Liver (tissue), 9 donors: ENCODE measurements around the gene FBN2. TPM values are rescaled to one million over a fixed set of nuclear protein-coding genes. Genes with fewer than 3 reads are reported as not detected.

Source experiments
- DNase-seq: peaks from one replicate; pipeline ENCODE4 v3.0.0-alpha.2; 2017; ENCODE audit warnings: low spot score
- H3K27ac ChIP-seq, 2 donors: one replicate each; pipeline ENCODE4 v1.7.0; 2013; ENCODE audit warnings: inconsistent platforms in 2 of 2, low read length in 2 of 2, control low read depth in 1 of 2, low read depth in 1 of 2, mild to moderate bottlenecking in 1 of 2
- H3K27me3 ChIP-seq, 4 donors: one replicate each; pipeline versions ENCODE4 v1.6.1 to v1.7.0; 2013; ENCODE audit warnings: low read length in 3 of 4, inconsistent platforms in 1 of 4, mild to moderate bottlenecking in 1 of 4, moderate library complexity in 1 of 4; ENCODE audit not compliant: control insufficient read depth in 4 of 4, insufficient read depth in 4 of 4
- H3K36me3 ChIP-seq, 4 donors: one replicate each; pipeline versions ENCODE4 v1.6.1 to v1.7.0; 2013; ENCODE audit warnings: low read length in 3 of 4, mild to moderate bottlenecking in 3 of 4, low read depth in 1 of 4, moderate library complexity in 1 of 4; ENCODE audit not compliant: control insufficient read depth in 4 of 4, insufficient read depth in 3 of 4
- H3K4me1 ChIP-seq, 4 donors: one replicate each; pipeline versions ENCODE4 v1.6.1 to v1.7.0; 2013; ENCODE audit warnings: low read length in 3 of 4, mild to moderate bottlenecking in 3 of 4, moderate library complexity in 1 of 4; ENCODE audit not compliant: control insufficient read depth in 4 of 4, insufficient read depth in 4 of 4
- H3K4me3 ChIP-seq, 3 donors: one replicate each; pipeline versions ENCODE4 v1.6.1 to v1.7.0; 2013; ENCODE audit warnings: low read length in 3 of 3, control low read depth in 1 of 3, low read depth in 1 of 3, mild to moderate bottlenecking in 1 of 3
- H3K9ac ChIP-seq, 2 donors: one replicate each; pipeline ENCODE4 v1.7.0; 2013; ENCODE audit warnings: low read length in 2 of 2, mild to moderate bottlenecking in 2 of 2, moderate library complexity in 2 of 2, control low read depth in 1 of 2, low read depth in 1 of 2
- H3K9me3 ChIP-seq, 4 donors: one replicate each; pipeline versions ENCODE4 v1.6.1 to v1.7.0; 2013; ENCODE audit warnings: low read length in 3 of 4; ENCODE audit not compliant: control insufficient read depth in 4 of 4
- EGR1 ChIP-seq, 2 donors: IDR thresholded peaks; 2 replicates each; pipeline ENCODE4 v1.6.1; 2016 to 2018; ENCODE audit warnings: antibody characterized with exemption in 2 of 2, low read depth in 2 of 2
- FOXA1 ChIP-seq: IDR thresholded peaks from 2 replicates; pipeline ENCODE4 v1.6.1; 2016; ENCODE audit warnings: antibody characterized with exemption
- FOXA2 ChIP-seq: IDR thresholded peaks from 2 replicates; pipeline ENCODE4 v1.6.1; 2016; ENCODE audit warnings: antibody characterized with exemption
- HNF4A ChIP-seq, 2 donors: conservative IDR thresholded peaks; 2 replicates each; pipeline ENCODE4 v1.6.1; 2016; ENCODE audit warnings: antibody characterized with exemption in 2 of 2, mild to moderate bottlenecking in 2 of 2
- JUND ChIP-seq, 2 donors: IDR thresholded peaks; 2 replicates each; pipeline ENCODE4 v1.6.1; 2016; ENCODE audit warnings: antibody characterized with exemption in 2 of 2
- NR2F2 ChIP-seq: IDR thresholded peaks from 2 replicates; pipeline ENCODE4 v1.6.1; 2016; ENCODE audit warnings: antibody characterized with exemption
- RAD21 ChIP-seq, 2 donors: IDR thresholded peaks; 2 replicates each; pipeline ENCODE4 v1.6.1; 2016; ENCODE audit warnings: antibody characterized with exemption in 2 of 2, mild to moderate bottlenecking in 2 of 2
- RXRA ChIP-seq, 2 donors: IDR thresholded peaks; 2 replicates each; pipeline ENCODE4 v1.6.1; 2017 to 2018; ENCODE audit warnings: antibody characterized with exemption in 2 of 2, mild to moderate bottlenecking in 1 of 2
- SP1 ChIP-seq: IDR thresholded peaks from 2 replicates; pipeline ENCODE4 v1.6.1; 2018; ENCODE audit warnings: antibody characterized with exemption, mild to moderate bottlenecking
- TAF1 ChIP-seq: conservative IDR thresholded peaks from 2 replicates; pipeline ENCODE4 v1.6.1; 2016; ENCODE audit warnings: antibody characterized with exemption, mild to moderate bottlenecking
- WGBS: extraction: QIAGEN DNeasy Blood & Tissue Kit; methylation state at CpG from one replicate; pipeline ENCODE4 v1.1.7; 2013; 5-methylcytosine and 5-hydroxymethylcytosine counted together
- polyA plus RNA-seq, 2 donors: library from polyadenylated mRNA; stranded (reverse) in 1 of 2; unstranded in 1 of 2; fragments of 200-250 nt in 1 of 2; fragments of >200 nt in 1 of 2; fragmentation: Nextera tagmentation in 1 of 2; extraction: Ambion mirVana in 1 of 2; gene quantifications; one replicate each; pipeline versions ENCODE4 v1.2.1 to v1.2.3, GENCODE V29; 2013 to 2015
- total RNA-seq, 2 donors: library from RNA; depleted of rRNA; stranded (reverse); fragments of >200 nt; gene quantifications; one replicate each; pipeline ENCODE4 v1.2.3, GENCODE V29; 2014
- TF ChIP-seq, protein P1 (sequence below): fragments of 150-350 bp; IDR thresholded peaks from 2 replicates; pipeline ENCODE4 v1.5.1; 2017; ENCODE audit warnings: improper control_type of control experiment, low read depth, low read length; ENCODE audit not compliant: missing input control
- TF ChIP-seq, protein P2 (sequence below): IDR thresholded peaks from 2 replicates; pipeline ENCODE4 v1.6.1; 2016; ENCODE audit warnings: antibody characterized with exemption
- TF ChIP-seq, protein P3 (sequence below): IDR thresholded peaks from 2 replicates; pipeline ENCODE4 v1.6.1; 2016; ENCODE audit warnings: antibody characterized with exemption
- TF ChIP-seq, protein P4 (sequence below): IDR thresholded peaks from 2 replicates; pipeline ENCODE4 v1.6.1; 2016; ENCODE audit warnings: antibody characterized with exemption, mild to moderate bottlenecking
- TF ChIP-seq, protein P5 (sequence below): IDR thresholded peaks from 2 replicates; pipeline ENCODE4 v1.6.1; 2016; ENCODE audit warnings: antibody characterized with exemption
- donor health status: healthy.
- donor health status: healthy.
- donor health status: healthy.
- donor health status: healthy.
- donor health status: healthy.

The FBN2 gene
- total and polyA plus RNA-seq, 4 donors: 0.08 to 4.1 (median 0.47) TPM

DNA sequence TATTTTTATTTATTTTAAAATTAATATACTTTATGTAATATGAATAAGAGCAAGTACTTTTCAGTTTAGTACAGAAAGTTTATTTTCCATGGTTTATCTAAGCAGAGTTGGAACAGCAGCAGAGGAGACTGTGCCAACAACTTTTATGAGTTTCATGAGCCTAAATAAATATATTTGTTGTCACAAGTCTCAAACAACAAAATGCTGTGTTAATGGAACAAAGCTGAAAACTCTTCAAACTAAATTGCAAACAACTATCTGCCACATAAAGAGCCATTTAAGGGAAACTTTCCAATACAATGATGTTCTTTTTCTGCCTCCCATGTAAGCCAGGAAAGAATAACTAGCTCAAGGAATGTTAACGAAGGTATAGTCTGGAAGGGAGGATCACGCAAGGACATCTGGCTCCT is 96.1 kb downstream of the FBN2 start:
- Histone ChIP-seq H3K27ac (no peak overlapping the region), H3K36me3 (no peaks in the 10 kb centered on the region), H3K4me1 (no peaks in the 10 kb centered on the region), H3K27me3 (no peaks in the 10 kb centered on the region), H3K9ac (no peak overlapping the region), H3K9me3 (peaks cover 0 to 1% (median 0%) of the 10 kb centered on the region in 4 donors), H3K4me3 (no peak overlapping the region)
- TF ChIP-seq, protein P1, sequence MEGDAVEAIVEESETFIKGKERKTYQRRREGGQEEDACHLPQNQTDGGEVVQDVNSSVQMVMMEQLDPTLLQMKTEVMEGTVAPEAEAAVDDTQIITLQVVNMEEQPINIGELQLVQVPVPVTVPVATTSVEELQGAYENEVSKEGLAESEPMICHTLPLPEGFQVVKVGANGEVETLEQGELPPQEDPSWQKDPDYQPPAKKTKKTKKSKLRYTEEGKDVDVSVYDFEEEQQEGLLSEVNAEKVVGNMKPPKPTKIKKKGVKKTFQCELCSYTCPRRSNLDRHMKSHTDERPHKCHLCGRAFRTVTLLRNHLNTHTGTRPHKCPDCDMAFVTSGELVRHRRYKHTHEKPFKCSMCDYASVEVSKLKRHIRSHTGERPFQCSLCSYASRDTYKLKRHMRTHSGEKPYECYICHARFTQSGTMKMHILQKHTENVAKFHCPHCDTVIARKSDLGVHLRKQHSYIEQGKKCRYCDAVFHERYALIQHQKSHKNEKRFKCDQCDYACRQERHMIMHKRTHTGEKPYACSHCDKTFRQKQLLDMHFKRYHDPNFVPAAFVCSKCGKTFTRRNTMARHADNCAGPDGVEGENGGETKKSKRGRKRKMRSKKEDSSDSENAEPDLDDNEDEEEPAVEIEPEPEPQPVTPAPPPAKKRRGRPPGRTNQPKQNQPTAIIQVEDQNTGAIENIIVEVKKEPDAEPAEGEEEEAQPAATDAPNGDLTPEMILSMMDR: no peak
- TF ChIP-seq FOXA1 (no peak), JUND (IDR thresholded peaks at IDR 0.05) (no peak)
- TF ChIP-seq, protein P2, sequence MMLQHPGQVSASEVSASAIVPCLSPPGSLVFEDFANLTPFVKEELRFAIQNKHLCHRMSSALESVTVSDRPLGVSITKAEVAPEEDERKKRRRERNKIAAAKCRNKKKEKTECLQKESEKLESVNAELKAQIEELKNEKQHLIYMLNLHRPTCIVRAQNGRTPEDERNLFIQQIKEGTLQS: no peak
- DNase-seq: no peak
- WGBS: 67% methylated on average over 2 of the region's 2 CpGs

DNA sequence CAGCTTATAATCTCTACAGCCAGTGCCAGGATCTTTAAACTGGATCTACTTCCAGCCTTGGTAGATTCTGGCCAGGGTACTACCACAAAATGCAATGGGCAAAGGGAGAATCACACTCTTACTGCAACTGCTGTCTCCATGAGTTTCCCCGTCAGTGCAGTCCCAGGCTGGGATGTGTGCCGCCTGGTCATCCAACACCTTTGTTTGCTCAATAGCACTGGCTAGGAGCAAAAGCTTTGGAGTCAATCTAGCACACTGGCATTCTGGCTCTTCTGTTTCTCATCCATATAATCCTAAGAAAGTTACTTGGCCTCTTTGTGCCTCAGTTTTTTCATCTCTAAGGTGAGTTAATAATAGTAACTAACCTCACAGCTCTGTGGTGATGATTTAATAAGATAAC is 96.9 kb downstream of the FBN2 start:
- Histone ChIP-seq H3K27me3 (no peaks in the 10 kb centered on the region), H3K27ac (no peak overlapping the region), H3K9me3 (no peaks in the 10 kb centered on the region), H3K4me3 (no peak overlapping the region), H3K36me3 (no peaks in the 10 kb centered on the region), H3K4me1 (no peaks in the 10 kb centered on the region), H3K9ac (no peak overlapping the region)
- DNase-seq: no peak
- 62% methylated on average over 2 of the region's 2 CpGs for WGBS
- TF ChIP-seq RXRA (IDR thresholded peaks at IDR 0.05) (no peak), SP1 (no peak), HNF4A (conservative IDR thresholded peaks at IDR 0.05) (no peak), NR2F2 (no peak), EGR1 (IDR thresholded peaks at IDR 0.05; ENCODE audit: low read depth in 2 of 2) (no peak), FOXA2 (no peak), JUND (IDR thresholded peaks at IDR 0.05) (no peak), TAF1 (no peak), FOXA1 (no peak), RAD21 (IDR thresholded peaks at IDR 0.05) (no peak)
- TF ChIP-seq, protein P3, sequence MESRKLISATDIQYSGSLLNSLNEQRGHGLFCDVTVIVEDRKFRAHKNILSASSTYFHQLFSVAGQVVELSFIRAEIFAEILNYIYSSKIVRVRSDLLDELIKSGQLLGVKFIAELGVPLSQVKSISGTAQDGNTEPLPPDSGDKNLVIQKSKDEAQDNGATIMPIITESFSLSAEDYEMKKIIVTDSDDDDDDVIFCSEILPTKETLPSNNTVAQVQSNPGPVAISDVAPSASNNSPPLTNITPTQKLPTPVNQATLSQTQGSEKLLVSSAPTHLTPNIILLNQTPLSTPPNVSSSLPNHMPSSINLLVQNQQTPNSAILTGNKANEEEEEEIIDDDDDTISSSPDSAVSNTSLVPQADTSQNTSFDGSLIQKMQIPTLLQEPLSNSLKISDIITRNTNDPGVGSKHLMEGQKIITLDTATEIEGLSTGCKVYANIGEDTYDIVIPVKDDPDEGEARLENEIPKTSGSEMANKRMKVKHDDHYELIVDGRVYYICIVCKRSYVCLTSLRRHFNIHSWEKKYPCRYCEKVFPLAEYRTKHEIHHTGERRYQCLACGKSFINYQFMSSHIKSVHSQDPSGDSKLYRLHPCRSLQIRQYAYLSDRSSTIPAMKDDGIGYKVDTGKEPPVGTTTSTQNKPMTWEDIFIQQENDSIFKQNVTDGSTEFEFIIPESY: no peak
- TF ChIP-seq, protein P1: no peak
- TF ChIP-seq, protein P4, sequence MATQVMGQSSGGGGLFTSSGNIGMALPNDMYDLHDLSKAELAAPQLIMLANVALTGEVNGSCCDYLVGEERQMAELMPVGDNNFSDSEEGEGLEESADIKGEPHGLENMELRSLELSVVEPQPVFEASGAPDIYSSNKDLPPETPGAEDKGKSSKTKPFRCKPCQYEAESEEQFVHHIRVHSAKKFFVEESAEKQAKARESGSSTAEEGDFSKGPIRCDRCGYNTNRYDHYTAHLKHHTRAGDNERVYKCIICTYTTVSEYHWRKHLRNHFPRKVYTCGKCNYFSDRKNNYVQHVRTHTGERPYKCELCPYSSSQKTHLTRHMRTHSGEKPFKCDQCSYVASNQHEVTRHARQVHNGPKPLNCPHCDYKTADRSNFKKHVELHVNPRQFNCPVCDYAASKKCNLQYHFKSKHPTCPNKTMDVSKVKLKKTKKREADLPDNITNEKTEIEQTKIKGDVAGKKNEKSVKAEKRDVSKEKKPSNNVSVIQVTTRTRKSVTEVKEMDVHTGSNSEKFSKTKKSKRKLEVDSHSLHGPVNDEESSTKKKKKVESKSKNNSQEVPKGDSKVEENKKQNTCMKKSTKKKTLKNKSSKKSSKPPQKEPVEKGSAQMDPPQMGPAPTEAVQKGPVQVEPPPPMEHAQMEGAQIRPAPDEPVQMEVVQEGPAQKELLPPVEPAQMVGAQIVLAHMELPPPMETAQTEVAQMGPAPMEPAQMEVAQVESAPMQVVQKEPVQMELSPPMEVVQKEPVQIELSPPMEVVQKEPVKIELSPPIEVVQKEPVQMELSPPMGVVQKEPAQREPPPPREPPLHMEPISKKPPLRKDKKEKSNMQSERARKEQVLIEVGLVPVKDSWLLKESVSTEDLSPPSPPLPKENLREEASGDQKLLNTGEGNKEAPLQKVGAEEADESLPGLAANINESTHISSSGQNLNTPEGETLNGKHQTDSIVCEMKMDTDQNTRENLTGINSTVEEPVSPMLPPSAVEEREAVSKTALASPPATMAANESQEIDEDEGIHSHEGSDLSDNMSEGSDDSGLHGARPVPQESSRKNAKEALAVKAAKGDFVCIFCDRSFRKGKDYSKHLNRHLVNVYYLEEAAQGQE: no peak
- TF ChIP-seq, protein P5, sequence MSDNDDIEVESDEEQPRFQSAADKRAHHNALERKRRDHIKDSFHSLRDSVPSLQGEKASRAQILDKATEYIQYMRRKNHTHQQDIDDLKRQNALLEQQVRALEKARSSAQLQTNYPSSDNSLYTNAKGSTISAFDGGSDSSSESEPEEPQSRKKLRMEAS: no peak
